HEK293 (cell line): ENCODE data around the gene FREM3.

Source experiments
- KLF9 ChIP-seq: fragments of 450-650 bp; formaldehyde crosslinking; IDR thresholded peaks from 2 replicates; pipeline ENCODE4 v1.5.1; 2016; ENCODE audit warnings: missing biosample characterization, missing genetic modification characterization, low read depth
- ZBTB20 ChIP-seq: fragments of 450-650 bp; formaldehyde crosslinking; IDR thresholded peaks from 2 replicates; pipeline ENCODE4 v1.5.1; 2016; ENCODE audit warnings: missing biosample characterization, missing genetic modification characterization
- ZNF146 ChIP-seq: fragments of 450-650 bp; formaldehyde crosslinking; IDR thresholded peaks from 2 replicates; pipeline ENCODE4 v1.5.1; 2016; ENCODE audit warnings: missing biosample characterization, missing genetic modification characterization
- ZNF24 ChIP-seq: fragments of 450-650 bp; formaldehyde crosslinking; IDR thresholded peaks from 2 replicates; pipeline ENCODE4 v1.5.1; 2016; ENCODE audit warnings: missing biosample characterization, missing genetic modification characterization
- ZNF302 ChIP-seq: fragments of 450-650 bp; formaldehyde crosslinking; IDR thresholded peaks from 2 replicates; pipeline ENCODE4 v1.5.1; 2016; ENCODE audit warnings: missing biosample characterization, missing genetic modification characterization, low read depth
- ZNF341 ChIP-seq: fragments of 450-650 bp; formaldehyde crosslinking; IDR thresholded peaks from 2 replicates; pipeline ENCODE4; 2016; ENCODE audit warnings: low read depth, missing biosample characterization, missing genetic modification characterization
- ZNF530 ChIP-seq: fragments of 450-650 bp; formaldehyde crosslinking; IDR thresholded peaks from 2 replicates; pipeline ENCODE4 v1.5.1; 2016; ENCODE audit warnings: low read depth, missing biosample characterization, missing genetic modification characterization
- ZNF768 ChIP-seq: fragments of 450-650 bp; formaldehyde crosslinking; IDR thresholded peaks from 2 replicates; pipeline ENCODE4 v1.5.1; 2018; ENCODE audit warnings: missing biosample characterization, mild to moderate bottlenecking, missing genetic modification characterization
- TF ChIP-seq, protein P1 (sequence below): fragments of 450-650 bp; formaldehyde crosslinking; IDR thresholded peaks from 2 replicates; pipeline ENCODE4 v1.5.1; 2016; ENCODE audit warnings: missing biosample characterization, missing genetic modification characterization
- TF ChIP-seq, protein P2 (sequence below): fragments of 450-650 bp; formaldehyde crosslinking; IDR thresholded peaks from 2 replicates; pipeline ENCODE4 v1.5.1; 2016; ENCODE audit warnings: missing biosample characterization, missing genetic modification characterization
- TF ChIP-seq, protein P3 (sequence below): fragments of 450-650 bp; formaldehyde crosslinking; IDR thresholded peaks from 2 replicates; pipeline ENCODE4 v1.5.1; 2016; ENCODE audit warnings: missing biosample characterization, missing genetic modification characterization

DNA sequence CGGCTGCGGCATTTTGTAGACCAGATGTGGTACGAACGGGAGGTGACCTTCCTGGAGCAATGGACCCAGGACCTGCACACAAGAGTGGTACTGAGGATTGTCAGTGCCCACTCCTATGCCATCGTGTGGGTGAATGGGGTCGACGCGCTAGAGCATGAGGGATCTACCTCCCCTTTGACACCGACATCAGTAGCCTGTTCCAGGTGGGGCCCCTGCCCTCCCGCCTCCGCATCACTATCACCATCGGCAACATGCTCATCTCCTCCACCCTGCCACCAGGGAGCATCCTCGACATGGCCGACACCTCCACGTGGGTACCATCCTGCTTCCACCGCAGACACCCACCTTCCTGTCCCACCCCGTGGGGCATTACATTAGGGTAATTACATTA, 140.7 kb downstream of the FREM3 start:
- TF ChIP-seq, protein P1, sequence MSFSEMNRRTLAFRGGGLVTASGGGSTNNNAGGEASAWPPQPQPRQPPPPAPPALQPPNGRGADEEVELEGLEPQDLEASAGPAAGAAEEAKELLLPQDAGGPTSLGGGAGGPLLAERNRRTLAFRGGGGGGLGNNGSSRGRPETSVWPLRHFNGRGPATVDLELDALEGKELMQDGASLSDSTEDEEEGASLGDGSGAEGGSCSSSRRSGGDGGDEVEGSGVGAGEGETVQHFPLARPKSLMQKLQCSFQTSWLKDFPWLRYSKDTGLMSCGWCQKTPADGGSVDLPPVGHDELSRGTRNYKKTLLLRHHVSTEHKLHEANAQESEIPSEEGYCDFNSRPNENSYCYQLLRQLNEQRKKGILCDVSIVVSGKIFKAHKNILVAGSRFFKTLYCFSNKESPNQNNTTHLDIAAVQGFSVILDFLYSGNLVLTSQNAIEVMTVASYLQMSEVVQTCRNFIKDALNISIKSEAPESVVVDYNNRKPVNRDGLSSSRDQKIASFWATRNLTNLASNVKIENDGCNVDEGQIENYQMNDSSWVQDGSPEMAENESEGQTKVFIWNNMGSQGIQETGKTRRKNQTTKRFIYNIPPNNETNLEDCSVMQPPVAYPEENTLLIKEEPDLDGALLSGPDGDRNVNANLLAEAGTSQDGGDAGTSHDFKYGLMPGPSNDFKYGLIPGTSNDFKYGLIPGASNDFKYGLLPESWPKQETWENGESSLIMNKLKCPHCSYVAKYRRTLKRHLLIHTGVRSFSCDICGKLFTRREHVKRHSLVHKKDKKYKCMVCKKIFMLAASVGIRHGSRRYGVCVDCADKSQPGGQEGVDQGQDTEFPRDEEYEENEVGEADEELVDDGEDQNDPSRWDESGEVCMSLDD = no peak
- no peak for TF ChIP-seq ZNF341 (tag by site-specific recombination)
- TF ChIP-seq, protein P2, sequence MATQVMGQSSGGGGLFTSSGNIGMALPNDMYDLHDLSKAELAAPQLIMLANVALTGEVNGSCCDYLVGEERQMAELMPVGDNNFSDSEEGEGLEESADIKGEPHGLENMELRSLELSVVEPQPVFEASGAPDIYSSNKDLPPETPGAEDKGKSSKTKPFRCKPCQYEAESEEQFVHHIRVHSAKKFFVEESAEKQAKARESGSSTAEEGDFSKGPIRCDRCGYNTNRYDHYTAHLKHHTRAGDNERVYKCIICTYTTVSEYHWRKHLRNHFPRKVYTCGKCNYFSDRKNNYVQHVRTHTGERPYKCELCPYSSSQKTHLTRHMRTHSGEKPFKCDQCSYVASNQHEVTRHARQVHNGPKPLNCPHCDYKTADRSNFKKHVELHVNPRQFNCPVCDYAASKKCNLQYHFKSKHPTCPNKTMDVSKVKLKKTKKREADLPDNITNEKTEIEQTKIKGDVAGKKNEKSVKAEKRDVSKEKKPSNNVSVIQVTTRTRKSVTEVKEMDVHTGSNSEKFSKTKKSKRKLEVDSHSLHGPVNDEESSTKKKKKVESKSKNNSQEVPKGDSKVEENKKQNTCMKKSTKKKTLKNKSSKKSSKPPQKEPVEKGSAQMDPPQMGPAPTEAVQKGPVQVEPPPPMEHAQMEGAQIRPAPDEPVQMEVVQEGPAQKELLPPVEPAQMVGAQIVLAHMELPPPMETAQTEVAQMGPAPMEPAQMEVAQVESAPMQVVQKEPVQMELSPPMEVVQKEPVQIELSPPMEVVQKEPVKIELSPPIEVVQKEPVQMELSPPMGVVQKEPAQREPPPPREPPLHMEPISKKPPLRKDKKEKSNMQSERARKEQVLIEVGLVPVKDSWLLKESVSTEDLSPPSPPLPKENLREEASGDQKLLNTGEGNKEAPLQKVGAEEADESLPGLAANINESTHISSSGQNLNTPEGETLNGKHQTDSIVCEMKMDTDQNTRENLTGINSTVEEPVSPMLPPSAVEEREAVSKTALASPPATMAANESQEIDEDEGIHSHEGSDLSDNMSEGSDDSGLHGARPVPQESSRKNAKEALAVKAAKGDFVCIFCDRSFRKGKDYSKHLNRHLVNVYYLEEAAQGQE (tag by site-specific recombination) = no peak
- TF ChIP-seq KLF9 = no peak
- TF ChIP-seq ZNF24 (tag by site-specific recombination) = no peak
- TF ChIP-seq, protein P3, sequence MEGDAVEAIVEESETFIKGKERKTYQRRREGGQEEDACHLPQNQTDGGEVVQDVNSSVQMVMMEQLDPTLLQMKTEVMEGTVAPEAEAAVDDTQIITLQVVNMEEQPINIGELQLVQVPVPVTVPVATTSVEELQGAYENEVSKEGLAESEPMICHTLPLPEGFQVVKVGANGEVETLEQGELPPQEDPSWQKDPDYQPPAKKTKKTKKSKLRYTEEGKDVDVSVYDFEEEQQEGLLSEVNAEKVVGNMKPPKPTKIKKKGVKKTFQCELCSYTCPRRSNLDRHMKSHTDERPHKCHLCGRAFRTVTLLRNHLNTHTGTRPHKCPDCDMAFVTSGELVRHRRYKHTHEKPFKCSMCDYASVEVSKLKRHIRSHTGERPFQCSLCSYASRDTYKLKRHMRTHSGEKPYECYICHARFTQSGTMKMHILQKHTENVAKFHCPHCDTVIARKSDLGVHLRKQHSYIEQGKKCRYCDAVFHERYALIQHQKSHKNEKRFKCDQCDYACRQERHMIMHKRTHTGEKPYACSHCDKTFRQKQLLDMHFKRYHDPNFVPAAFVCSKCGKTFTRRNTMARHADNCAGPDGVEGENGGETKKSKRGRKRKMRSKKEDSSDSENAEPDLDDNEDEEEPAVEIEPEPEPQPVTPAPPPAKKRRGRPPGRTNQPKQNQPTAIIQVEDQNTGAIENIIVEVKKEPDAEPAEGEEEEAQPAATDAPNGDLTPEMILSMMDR (tag by site-specific recombination) = no peak
- no peak for TF ChIP-seq ZBTB20 (tag by site-specific recombination)
- TF ChIP-seq ZNF146 = no peak
- TF ChIP-seq ZNF302 = no peak
- no peak for TF ChIP-seq ZNF768 (tag by site-specific recombination)
- TF ChIP-seq ZNF530 (tag by site-specific recombination) = no peak
